GM12878 (cell line): ENCODE measurements around the gene DNASE2B.

Source experiments
- CTCF ChIP-seq, 3 experiments: IDR thresholded peaks in 2 of 3; conservative IDR thresholded peaks in 1 of 3; 2 replicates each; pipeline ENCODE4 v1.5.1; 2011; ENCODE audit warnings: low read depth in 3 of 3, low read length in 3 of 3, mild to moderate bottlenecking in 3 of 3, control low read depth in 2 of 3, moderate library complexity in 2 of 3, inconsistent platforms in 1 of 3, mixed read lengths in 1 of 3; ENCODE audit not compliant: control insufficient read depth in 2 of 3, insufficient read depth in 1 of 3; ENCODE audit errors: extremely low read depth in 1 of 3
- ESRRA ChIP-seq: IDR thresholded peaks from 2 replicates; pipeline ENCODE4 v1.6.1; 2012; ENCODE audit warnings: mild to moderate bottlenecking, low read length, improper control_type of control experiment
- EZH2 ChIP-seq: IDR thresholded peaks from 2 replicates; pipeline ENCODE4 v1.6.1; 2012; ENCODE audit warnings: low read depth, mild to moderate bottlenecking, control low read depth, inconsistent platforms, low read length, borderline replicate concordance; ENCODE audit not compliant: control insufficient read depth
- POLR2AphosphoS5 ChIP-seq: IDR thresholded peaks from 2 replicates; pipeline ENCODE4 v1.6.1; 2011; ENCODE audit warnings: mild to moderate bottlenecking, low read length, inconsistent platforms
- POU2F2 ChIP-seq: IDR thresholded peaks from 3 replicates; pipeline ENCODE4 v1.6.1; 2011; ENCODE audit warnings: low read depth, mild to moderate bottlenecking, low read length, borderline replicate concordance
- RELB ChIP-seq: fragments of 450-650 bp; IDR thresholded peaks from 2 replicates; pipeline ENCODE4 v1.6.1; 2017; ENCODE audit warnings: low read depth, mild to moderate bottlenecking, moderate library complexity
- USF2 ChIP-seq: IDR thresholded peaks from 2 replicates; pipeline ENCODE4 v1.6.1; 2011; ENCODE audit warnings: low read depth, low read length, improper control_type of control experiment, borderline replicate concordance
- ZNF24 ChIP-seq: fragments of 450-650 bp; IDR thresholded peaks from 2 replicates; pipeline ENCODE4 v1.6.1; 2017; ENCODE audit warnings: antibody characterized with exemption, mild to moderate bottlenecking
- ZZZ3 ChIP-seq: IDR thresholded peaks from 2 replicates; pipeline ENCODE4 v1.6.1; 2011; ENCODE audit warnings: low read depth; ENCODE audit not compliant: control insufficient read depth, insufficient read length
- TF ChIP-seq, protein P1 (sequence below): IDR thresholded peaks from 2 replicates; pipeline ENCODE4 v1.6.1; 2011; ENCODE audit warnings: low read depth, mild to moderate bottlenecking, low read length, moderate library complexity, borderline replicate concordance; ENCODE audit errors: extremely low read depth
- TF ChIP-seq, protein P2 (sequence below): IDR thresholded peaks from 2 replicates; pipeline ENCODE4 v1.6.1; 2012; ENCODE audit warnings: low read length, inconsistent platforms
- TF ChIP-seq, protein P3 (sequence below): fragments of 150-350 bp; IDR thresholded peaks from 2 replicates; pipeline ENCODE4 v1.6.1; 2016; ENCODE audit warnings: low read depth, low read length

DNA sequence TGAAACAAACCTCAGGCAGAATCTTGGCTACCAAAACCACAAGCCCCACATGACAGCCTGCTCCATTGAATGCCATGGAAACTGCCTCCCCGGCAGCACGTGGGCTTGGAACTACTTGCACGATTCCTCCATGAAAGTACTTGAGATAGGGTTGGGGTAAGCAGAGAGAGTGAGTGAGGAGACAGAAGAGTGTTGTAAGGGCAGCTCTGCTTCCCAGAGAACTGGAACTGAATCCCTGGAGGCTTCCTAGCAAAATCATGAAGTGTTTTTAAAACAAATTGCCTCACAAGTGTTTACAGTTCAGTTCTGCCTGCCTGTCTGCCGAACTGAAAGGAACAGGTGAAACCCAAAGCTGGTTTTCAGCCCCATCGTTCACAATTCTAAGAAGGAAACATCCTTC, 35.3 kb upstream of the DNASE2B start:
- TF ChIP-seq CTCF (IDR thresholded peaks at IDR 0.05 in 2 of 3, conservative IDR thresholded peaks at IDR 0.05 in 1 of 3; ENCODE audit: control insufficient read depth in 2 of 3, extremely low read depth in 1 of 3, insufficient read depth in 1 of 3, low read depth in 3 of 3, low read length in 3 of 3) (no peak), POU2F2 (no peak), ESRRA (no peak), POLR2AphosphoS5 (no peak), USF2 (no peak), RELB (no peak), EZH2 (no peak), ZNF24 (no peak), ZZZ3 (no peak)
- TF ChIP-seq, protein P1, sequence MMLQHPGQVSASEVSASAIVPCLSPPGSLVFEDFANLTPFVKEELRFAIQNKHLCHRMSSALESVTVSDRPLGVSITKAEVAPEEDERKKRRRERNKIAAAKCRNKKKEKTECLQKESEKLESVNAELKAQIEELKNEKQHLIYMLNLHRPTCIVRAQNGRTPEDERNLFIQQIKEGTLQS = no peak
- TF ChIP-seq, protein P2, sequence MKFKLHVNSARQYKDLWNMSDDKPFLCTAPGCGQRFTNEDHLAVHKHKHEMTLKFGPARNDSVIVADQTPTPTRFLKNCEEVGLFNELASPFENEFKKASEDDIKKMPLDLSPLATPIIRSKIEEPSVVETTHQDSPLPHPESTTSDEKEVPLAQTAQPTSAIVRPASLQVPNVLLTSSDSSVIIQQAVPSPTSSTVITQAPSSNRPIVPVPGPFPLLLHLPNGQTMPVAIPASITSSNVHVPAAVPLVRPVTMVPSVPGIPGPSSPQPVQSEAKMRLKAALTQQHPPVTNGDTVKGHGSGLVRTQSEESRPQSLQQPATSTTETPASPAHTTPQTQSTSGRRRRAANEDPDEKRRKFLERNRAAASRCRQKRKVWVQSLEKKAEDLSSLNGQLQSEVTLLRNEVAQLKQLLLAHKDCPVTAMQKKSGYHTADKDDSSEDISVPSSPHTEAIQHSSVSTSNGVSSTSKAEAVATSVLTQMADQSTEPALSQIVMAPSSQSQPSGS = no peak
- TF ChIP-seq, protein P3, sequence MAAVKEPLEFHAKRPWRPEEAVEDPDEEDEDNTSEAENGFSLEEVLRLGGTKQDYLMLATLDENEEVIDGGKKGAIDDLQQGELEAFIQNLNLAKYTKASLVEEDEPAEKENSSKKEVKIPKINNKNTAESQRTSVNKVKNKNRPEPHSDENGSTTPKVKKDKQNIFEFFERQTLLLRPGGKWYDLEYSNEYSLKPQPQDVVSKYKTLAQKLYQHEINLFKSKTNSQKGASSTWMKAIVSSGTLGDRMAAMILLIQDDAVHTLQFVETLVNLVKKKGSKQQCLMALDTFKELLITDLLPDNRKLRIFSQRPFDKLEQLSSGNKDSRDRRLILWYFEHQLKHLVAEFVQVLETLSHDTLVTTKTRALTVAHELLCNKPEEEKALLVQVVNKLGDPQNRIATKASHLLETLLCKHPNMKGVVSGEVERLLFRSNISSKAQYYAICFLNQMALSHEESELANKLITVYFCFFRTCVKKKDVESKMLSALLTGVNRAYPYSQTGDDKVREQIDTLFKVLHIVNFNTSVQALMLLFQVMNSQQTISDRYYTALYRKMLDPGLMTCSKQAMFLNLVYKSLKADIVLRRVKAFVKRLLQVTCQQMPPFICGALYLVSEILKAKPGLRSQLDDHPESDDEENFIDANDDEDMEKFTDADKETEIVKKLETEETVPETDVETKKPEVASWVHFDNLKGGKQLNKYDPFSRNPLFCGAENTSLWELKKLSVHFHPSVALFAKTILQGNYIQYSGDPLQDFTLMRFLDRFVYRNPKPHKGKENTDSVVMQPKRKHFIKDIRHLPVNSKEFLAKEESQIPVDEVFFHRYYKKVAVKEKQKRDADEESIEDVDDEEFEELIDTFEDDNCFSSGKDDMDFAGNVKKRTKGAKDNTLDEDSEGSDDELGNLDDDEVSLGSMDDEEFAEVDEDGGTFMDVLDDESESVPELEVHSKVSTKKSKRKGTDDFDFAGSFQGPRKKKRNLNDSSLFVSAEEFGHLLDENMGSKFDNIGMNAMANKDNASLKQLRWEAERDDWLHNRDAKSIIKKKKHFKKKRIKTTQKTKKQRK = no peak
